HepG2 (cell line): Measurements from ENCODE around the gene CA10. TPM values are rescaled to one million over a fixed set of nuclear protein-coding genes. Genes with fewer than 3 reads are reported as not detected.

Experiments
- ATAC-seq: fragments of 200-7000 bp; cut with Tn5 transposase; 3 replicates; pipeline ENCODE4 v1.9.1; 2020; ENCODE audit warnings: mild to moderate bottlenecking, moderate library complexity
- BruUV-seq: library from RNA; stranded (reverse); fragments of 400-500 nt; replicated peaks from 2 replicates; lab custom pipeline; 2021; lab: Mats Ljungman, UMichigan
- CTCF ChIA-PET: fragments of 300-600 bp; formaldehyde crosslinking; extraction: SDS; loops from one replicate; lab custom pipeline; 2021; ENCODE audit warnings: low total read pairs, inconsistent platforms, low intra/inter-chr PET ratio; lab: Yijun Ruan, JAX
- POLR2A ChIA-PET: fragments of 350-600 bp; sonication (Branson Sonifier 250); formaldehyde crosslinking; loops from one replicate; lab custom pipeline; 2020; ENCODE audit warnings: antibody characterized with exemption, inconsistent platforms; lab: Yijun Ruan, JAX
- DNase-seq: peaks from one replicate; pipeline ENCODE4 v3.0.0-alpha.2; 2015; ENCODE audit warnings: low spot score
- FAIRE-seq: peaks from 3 replicates; lab custom pipeline; 2011; peaks lifted over from hg19 to GRCh38; lab: Jason Lieb, UNC
- H2AFZ ChIP-seq: one replicate; pipeline ENCODE4 v1.6.1; 2011; ENCODE audit warnings: low read length, inconsistent platforms
- H3K27ac ChIP-seq: fragments of 300-600 bp; 3 replicates; pipeline ENCODE4 v1.8.0; 2011; ENCODE audit warnings: mixed run types, mild to moderate bottlenecking, mixed read lengths, low read length, inconsistent platforms; ENCODE audit not compliant: insufficient read depth; ENCODE audit errors: extremely low read length
- H3K27me3 ChIP-seq, 2 experiments: fragments of 200-600 bp in 1 of 2; 2 replicates in 1 of 2; 3 replicates in 1 of 2; pipeline versions ENCODE4 v1.6.0 to v1.8.0; 2011; ENCODE audit warnings: low read length in 2 of 2, mild to moderate bottlenecking in 2 of 2, moderate library complexity in 2 of 2, inconsistent platforms in 1 of 2; ENCODE audit not compliant: insufficient read depth in 2 of 2, control insufficient read depth in 1 of 2
- H3K36me3 ChIP-seq, 2 experiments: fragments of 200-600 bp in 1 of 2; replicated peaks in 1 of 2; 2 replicates in 1 of 2; 3 replicates in 1 of 2; pipeline versions ENCODE4 v1.5.1 to v1.8.0; 2011; ENCODE audit warnings: low read length in 2 of 2, inconsistent platforms in 1 of 2; ENCODE audit not compliant: insufficient read depth in 2 of 2, control insufficient read depth in 1 of 2
- H3K4me1 ChIP-seq: 2 replicates; pipeline ENCODE4 v1.5.1; 2012; ENCODE audit warnings: low read length, inconsistent platforms; ENCODE audit not compliant: insufficient read depth
- H3K4me2 ChIP-seq: 2 replicates; pipeline ENCODE4 v1.6.0; 2011; ENCODE audit warnings: low read depth, low read length, inconsistent platforms
- H3K4me3 ChIP-seq, 3 experiments: fragments of 200-600 bp in 1 of 3; sonication (generic), shearing (Covaris generic) in 1 of 3; replicated peaks in 1 of 3; 2 replicates each; pipeline ENCODE4 v1.5.1; 2011 to 2016; ENCODE audit warnings: low read length in 3 of 3, inconsistent platforms in 2 of 3, low read depth in 2 of 3, mild to moderate bottlenecking in 2 of 3, control low read depth in 1 of 3, mixed read lengths in 1 of 3; ENCODE audit not compliant: insufficient read depth in 1 of 3
- H3K79me2 ChIP-seq: one replicate; pipeline ENCODE4 v1.6.1; 2011; ENCODE audit warnings: low read length, inconsistent platforms; ENCODE audit not compliant: insufficient read depth
- H3K9ac ChIP-seq: 2 replicates; pipeline ENCODE4 v1.6.0; 2011; ENCODE audit warnings: mild to moderate bottlenecking, low read depth, low read length, inconsistent platforms; ENCODE audit not compliant: insufficient read depth
- H3K9me3 ChIP-seq: 2 replicates; pipeline ENCODE4 v1.5.1; 2012; ENCODE audit warnings: mild to moderate bottlenecking, low read length
- H4K20me1 ChIP-seq: 2 replicates; pipeline ENCODE4 v1.6.0; 2011; ENCODE audit warnings: inconsistent platforms, mild to moderate bottlenecking, low read length, moderate library complexity; ENCODE audit not compliant: insufficient read depth
- ADNP ChIP-seq: sonication (generic); formaldehyde crosslinking; IDR thresholded peaks from 2 replicates; pipeline ENCODE4 v1.4.0; 2020; ENCODE audit warnings: missing genetic modification reagents
- AGO1 ChIP-seq: fragments of 200-400 bp; formaldehyde crosslinking; IDR thresholded peaks from 2 replicates; pipeline ENCODE4 v1.6.1; 2017; ENCODE audit warnings: mild to moderate bottlenecking, low read depth, low read length, moderate library complexity; ENCODE audit not compliant: poor library complexity, severe bottlenecking
- ATF7-NPFF ChIP-seq: sonication (generic); formaldehyde crosslinking; IDR thresholded peaks from 2 replicates; pipeline ENCODE4 v1.8.1; 2023; ENCODE audit warnings: mild to moderate bottlenecking, low read depth, missing genetic modification reagents, moderate library complexity
- KDM2A ChIP-seq: sonication (generic); formaldehyde crosslinking; IDR thresholded peaks from 2 replicates; pipeline ENCODE4 v1.4.0; 2020; ENCODE audit warnings: low read depth, missing genetic modification reagents, borderline replicate concordance
- ZBTB7B ChIP-seq: sonication (generic); formaldehyde crosslinking; IDR thresholded peaks from 2 replicates; pipeline ENCODE4 v1.4.0; 2020; ENCODE audit warnings: missing genetic modification reagents
- ZNF558 ChIP-seq: sonication (generic); formaldehyde crosslinking; IDR thresholded peaks from 2 replicates; pipeline ENCODE4 v1.9.0; 2022; ENCODE audit warnings: mild to moderate bottlenecking, missing genetic modification reagents, borderline replicate concordance
- WGBS: methylation state at CpG from one replicate; pipeline ENCODE4 v1.1.6; 2017; ENCODE audit warnings: low lambda C conversion rate; 5-methylcytosine and 5-hydroxymethylcytosine counted together
- in situ Hi-C: cut with HindIII; loops from 2 replicates; pipeline ENCODE4 v1.10.0; 2017; ENCODE audit warnings: low pct_unique_long_range_greater_than_20kb; ENCODE audit not compliant: extremely low pct_ligation_motif_present
- intact Hi-C: fragments of 100-400 bp; cut with micrococcal nuclease; formaldehyde crosslinking; loops from one replicate; pipeline ENCODE4 v1.10.0; 2022; ENCODE audit not compliant: unreplicated experiment
- polyA plus RNA-seq, 8 experiments: library from polyadenylated mRNA; depleted of rRNA in 3 of 8; stranded (reverse) in 7 of 8; unstranded in 1 of 8; fragments of >200 nt; fragmentation: Illumina TruSeq in 4 of 8; extraction: Trizol in 4 of 8; gene quantifications; 2 replicates each; pipeline versions ENCODE4 v1.2.1 to v1.2.3, GENCODE V29; 2011 to 2016; ENCODE audit warnings: low read depth in 4 of 8, missing spikeins in 1 of 8, mixed read lengths in 1 of 8; ENCODE audit not compliant: insufficient read depth in 1 of 8
- total RNA-seq, 5 experiments: library from RNA; depleted of rRNA; stranded (reverse); fragments of >200 nt; fragmentation: Illumina TruSeq; extraction: Trizol; gene quantifications; 2 replicates each; pipeline ENCODE4 v1.2.3, GENCODE V29; 2016; ENCODE audit warnings: low read depth in 1 of 5
- TF ChIP-seq, protein P1 (sequence below): sonication (generic); formaldehyde crosslinking; IDR thresholded peaks from 2 replicates; pipeline ENCODE4 v1.9.0; 2021; ENCODE audit warnings: missing genetic modification reagents, borderline replicate concordance
- TF ChIP-seq, protein P2 (sequence below): sonication (generic); formaldehyde crosslinking; IDR thresholded peaks from 2 replicates; pipeline ENCODE4 v1.8.1; 2022; ENCODE audit warnings: mild to moderate bottlenecking, missing genetic modification reagents
- TF ChIP-seq, protein P3 (sequence below): sonication (generic); formaldehyde crosslinking; IDR thresholded peaks from 2 replicates; pipeline ENCODE4 v1.4.0; 2020; ENCODE audit warnings: missing genetic modification reagents, low read depth, mild to moderate bottlenecking, borderline replicate concordance
- TF ChIP-seq, protein P4 (sequence below): sonication (generic); formaldehyde crosslinking; IDR thresholded peaks from 2 replicates; pipeline ENCODE4 v1.4.0; 2020; ENCODE audit warnings: missing genetic modification reagents

Gene CA10
- total and polyA plus RNA-seq, 2 of the 13 experiments (the other 11 are each of a cell fraction or from before 2014, with no cell fraction given): not detected

GRCh38 chr17:51901242-51901641, 257.3 kb downstream of the CA10 start:
- no peak overlapping the region for H3K27ac ChIP-seq
- DNase-seq: no peak
- intact Hi-C loops: no loop called here

DNA sequence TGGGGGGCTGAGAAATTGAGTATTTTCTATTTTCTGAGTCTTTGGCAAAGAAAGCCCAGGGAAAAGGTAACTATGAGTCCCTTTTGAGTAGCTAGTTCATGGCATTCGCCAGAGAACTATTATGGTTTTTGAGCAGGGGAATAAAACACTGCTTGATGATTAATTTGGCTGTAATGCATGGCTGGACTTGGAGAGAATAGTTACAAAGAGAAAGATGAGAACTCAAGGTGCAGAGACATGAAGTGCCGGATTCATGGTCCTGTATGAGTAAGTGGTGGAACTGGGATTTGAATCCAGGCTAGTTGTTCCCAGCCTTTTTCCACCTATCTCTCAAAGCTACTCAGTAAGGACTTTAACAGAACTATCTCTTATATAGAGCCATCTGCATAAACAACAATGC, 266.6 kb downstream of the CA10 start:
- Histone ChIP-seq H3K27ac (no peak overlapping the region), H2AFZ (no peak overlapping the region), H3K4me2 (no peak overlapping the region), H3K9me3 (no peaks in the 10 kb centered on the region), H4K20me1 (no peaks in the 10 kb centered on the region), H3K4me3 (no peak overlapping the region), H3K9ac (no peak overlapping the region), H3K4me1 (no peaks in the 10 kb centered on the region), H3K79me2 (no peaks in the 10 kb centered on the region), H3K27me3 (no peaks in the 10 kb centered on the region), H3K36me3 (no peaks in the 10 kb centered on the region)
- no TSS peak for BruUV-seq
- TF ChIP-seq ADNP (CRISPR knock-in tag) (no peak), ATF7-NPFF (no peak)
- TF ChIP-seq, protein P1, sequence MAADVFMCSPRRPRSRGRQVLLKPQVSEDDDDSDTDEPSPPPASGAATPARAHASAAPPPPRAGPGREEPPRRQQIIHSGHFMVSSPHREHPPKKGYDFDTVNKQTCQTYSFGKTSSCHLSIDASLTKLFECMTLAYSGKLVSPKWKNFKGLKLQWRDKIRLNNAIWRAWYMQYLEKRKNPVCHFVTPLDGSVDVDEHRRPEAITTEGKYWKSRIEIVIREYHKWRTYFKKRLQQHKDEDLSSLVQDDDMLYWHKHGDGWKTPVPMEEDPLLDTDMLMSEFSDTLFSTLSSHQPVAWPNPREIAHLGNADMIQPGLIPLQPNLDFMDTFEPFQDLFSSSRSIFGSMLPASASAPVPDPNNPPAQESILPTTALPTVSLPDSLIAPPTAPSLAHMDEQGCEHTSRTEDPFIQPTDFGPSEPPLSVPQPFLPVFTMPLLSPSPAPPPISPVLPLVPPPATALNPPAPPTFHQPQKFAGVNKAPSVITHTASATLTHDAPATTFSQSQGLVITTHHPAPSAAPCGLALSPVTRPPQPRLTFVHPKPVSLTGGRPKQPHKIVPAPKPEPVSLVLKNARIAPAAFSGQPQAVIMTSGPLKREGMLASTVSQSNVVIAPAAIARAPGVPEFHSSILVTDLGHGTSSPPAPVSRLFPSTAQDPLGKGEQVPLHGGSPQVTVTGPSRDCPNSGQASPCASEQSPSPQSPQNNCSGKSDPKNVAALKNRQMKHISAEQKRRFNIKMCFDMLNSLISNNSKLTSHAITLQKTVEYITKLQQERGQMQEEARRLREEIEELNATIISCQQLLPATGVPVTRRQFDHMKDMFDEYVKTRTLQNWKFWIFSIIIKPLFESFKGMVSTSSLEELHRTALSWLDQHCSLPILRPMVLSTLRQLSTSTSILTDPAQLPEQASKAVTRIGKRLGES: no peak
- TF ChIP-seq, protein P2, sequence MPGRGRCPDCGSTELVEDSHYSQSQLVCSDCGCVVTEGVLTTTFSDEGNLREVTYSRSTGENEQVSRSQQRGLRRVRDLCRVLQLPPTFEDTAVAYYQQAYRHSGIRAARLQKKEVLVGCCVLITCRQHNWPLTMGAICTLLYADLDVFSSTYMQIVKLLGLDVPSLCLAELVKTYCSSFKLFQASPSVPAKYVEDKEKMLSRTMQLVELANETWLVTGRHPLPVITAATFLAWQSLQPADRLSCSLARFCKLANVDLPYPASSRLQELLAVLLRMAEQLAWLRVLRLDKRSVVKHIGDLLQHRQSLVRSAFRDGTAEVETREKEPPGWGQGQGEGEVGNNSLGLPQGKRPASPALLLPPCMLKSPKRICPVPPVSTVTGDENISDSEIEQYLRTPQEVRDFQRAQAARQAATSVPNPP: no peak
- TF ChIP-seq, protein P3, sequence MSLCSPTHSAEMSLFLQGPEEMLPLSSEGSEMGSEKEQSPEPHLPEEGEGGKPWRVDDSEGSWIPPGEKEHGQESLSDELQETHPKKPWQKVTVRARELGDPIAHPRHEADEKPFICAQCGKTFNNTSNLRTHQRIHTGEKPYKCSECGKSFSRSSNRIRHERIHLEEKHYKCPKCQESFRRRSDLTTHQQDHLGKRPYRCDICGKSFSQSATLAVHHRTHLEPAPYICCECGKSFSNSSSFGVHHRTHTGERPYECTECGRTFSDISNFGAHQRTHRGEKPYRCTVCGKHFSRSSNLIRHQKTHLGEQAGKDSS: no peak
- TF ChIP-seq, protein P4, sequence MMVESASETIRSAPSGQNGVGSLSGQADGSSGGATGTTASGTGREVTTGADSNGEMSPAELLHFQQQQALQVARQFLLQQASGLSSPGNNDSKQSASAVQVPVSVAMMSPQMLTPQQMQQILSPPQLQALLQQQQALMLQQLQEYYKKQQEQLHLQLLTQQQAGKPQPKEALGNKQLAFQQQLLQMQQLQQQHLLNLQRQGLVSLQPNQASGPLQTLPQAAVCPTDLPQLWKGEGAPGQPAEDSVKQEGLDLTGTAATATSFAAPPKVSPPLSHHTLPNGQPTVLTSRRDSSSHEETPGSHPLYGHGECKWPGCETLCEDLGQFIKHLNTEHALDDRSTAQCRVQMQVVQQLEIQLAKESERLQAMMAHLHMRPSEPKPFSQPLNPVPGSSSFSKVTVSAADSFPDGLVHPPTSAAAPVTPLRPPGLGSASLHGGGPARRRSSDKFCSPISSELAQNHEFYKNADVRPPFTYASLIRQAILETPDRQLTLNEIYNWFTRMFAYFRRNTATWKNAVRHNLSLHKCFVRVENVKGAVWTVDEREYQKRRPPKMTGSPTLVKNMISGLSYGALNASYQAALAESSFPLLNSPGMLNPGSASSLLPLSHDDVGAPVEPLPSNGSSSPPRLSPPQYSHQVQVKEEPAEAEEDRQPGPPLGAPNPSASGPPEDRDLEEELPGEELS (CRISPR knock-in tag): no peak
- intact Hi-C loops (no loop called here), in situ Hi-C loops (no loop called here)
- CTCF ChIA-PET: no interaction called here
- ATAC-seq: no peak
- POLR2A ChIA-PET: no interaction called here
- WGBS: 0% methylated on average over 2 of the region's 2 CpGs
- FAIRE-seq: no peak
- DNase-seq: no peak

More at GRCh38 chr17:51901242-51901641, 257.3 kb downstream of the CA10 start:
- no peaks in the 10 kb centered on the region for H3K79me2 ChIP-seq
- ChIA-PET POLR2A (no interaction called here), CTCF (no interaction called here)
- H3K9me3 ChIP-seq: no peaks in the 10 kb centered on the region
- ATAC-seq: no peak
- BruUV-seq: no TSS peak
- H2AFZ ChIP-seq: no peak overlapping the region
- FAIRE-seq: no peak
- no peaks in the 10 kb centered on the region for H4K20me1 ChIP-seq
- no peaks in the 10 kb centered on the region for H3K36me3 ChIP-seq
- H3K27me3 ChIP-seq: no peaks in the 10 kb centered on the region
- in situ Hi-C loops: no loop called here
- H3K4me3 ChIP-seq: no peak overlapping the region
- TF ChIP-seq ZNF558: no peak
- TF ChIP-seq ZBTB7B: no peak
- TF ChIP-seq KDM2A (CRISPR knock-in tag): no peak
- no peak for TF ChIP-seq AGO1
- 0% methylated on average over 1 of the region's 1 CpG for WGBS
- no peak overlapping the region for H3K9ac ChIP-seq
- no peaks in the 10 kb centered on the region for H3K4me1 ChIP-seq
- no peak overlapping the region for H3K4me2 ChIP-seq
